Activated CD4-positive, alpha-beta T cell treated with anti-CD3 and anti-CD28 coated beads, Interleukin-2, Interleukin-6, amounts not matched to agents 100 ng/mL and 50 ng/mL, durations not matched to agents 16 hours and 8 hours (primary cell): ENCODE measurements around the gene KCNE1.
"Not testable (repeated sequence)": the region's sequence is repeated elsewhere in the genome, so short reads cannot be mapped to it uniquely, and the experiment has no call there.

Experiments used
- DNase-seq: peaks from one replicate; pipeline ENCODE4 v3.0.0-alpha.2; 2020

Gene KCNE1

DNA sequence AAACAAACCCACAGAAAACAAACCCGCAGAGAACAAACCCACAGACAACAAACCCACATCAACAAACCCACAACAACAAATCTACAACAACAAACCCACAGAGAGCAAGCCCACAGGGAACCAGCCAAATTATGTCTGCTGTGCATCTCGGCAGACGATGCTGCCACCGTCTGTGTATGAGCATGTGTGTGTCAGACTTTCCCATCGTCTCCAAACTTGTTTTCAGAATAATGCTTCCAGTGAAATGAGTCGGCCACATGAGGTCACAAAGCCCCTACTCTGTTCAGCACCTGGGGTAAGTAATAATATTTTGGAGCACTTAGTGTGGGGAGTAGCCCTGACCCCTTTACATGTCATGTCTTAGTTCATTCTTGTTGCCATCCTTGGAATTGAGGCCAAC lies 105.9 kb downstream of the KCNE1 start:
- DNase-seq = not testable (repeated sequence)

DNA sequence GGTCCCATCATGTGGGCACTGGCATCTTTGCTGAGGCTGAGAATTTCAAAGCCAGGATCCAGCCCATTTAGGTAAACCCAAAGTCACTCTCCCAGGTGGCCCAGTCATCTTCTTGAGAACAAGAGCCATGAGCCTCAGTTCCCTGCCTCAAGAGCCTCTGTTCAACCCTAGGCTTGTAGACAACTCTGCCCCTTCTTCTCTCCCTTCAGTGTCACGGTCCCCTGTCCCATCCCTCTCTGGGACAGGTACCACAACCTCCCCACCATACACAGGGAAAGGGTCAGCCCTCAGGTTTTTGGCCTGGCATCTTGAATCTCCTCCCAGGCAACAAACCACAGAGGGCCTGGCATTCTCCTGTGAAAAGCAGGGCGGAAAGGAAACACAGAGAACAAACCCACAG lies 106.3 kb downstream of the KCNE1 start:
- DNase-seq = not testable (repeated sequence)

DNA sequence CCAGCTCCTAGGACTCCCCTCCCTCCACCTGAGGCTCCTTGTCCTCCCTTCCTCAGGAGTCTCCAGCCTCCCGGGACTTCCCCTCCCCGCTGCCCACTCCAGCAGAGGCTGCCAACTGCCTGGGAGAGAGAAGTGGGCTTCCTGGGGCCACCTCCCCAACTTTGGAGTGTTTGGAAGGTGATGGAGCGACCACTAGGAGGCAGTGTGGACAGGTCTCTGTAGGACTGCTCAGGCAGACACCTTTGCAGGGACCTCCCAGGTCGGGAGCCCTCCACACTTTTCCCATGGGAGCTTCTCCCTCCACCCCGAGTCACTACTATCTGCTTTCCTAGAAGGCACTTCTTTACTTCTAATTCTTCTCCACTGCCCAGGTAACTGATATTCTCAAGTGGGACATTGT lies 107.3 kb downstream of the KCNE1 start:
- DNase-seq = not testable (repeated sequence)

DNA sequence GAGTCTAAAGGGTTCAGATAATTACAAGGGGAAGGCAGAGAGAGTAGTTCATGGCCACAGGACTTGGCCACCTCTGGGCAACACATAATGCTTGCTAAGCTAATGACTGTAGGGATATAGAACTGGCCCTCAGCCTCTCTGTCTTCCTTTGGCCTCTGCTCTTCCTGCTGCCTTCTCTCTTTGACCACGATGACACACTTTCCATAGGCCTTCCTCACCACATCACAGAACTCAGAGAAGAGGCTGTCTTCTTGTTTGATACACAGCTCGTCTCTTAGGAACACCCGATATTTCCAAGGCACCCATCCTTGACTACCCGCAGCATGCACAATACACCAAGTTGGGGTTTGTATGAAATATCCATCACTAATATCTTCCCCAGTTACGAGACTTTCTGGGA lies 111.5 kb downstream of the KCNE1 start:
- DNase-seq = not testable (repeated sequence)
